Measurements from ENCODE around the gene PWWP2A.

DNA sequence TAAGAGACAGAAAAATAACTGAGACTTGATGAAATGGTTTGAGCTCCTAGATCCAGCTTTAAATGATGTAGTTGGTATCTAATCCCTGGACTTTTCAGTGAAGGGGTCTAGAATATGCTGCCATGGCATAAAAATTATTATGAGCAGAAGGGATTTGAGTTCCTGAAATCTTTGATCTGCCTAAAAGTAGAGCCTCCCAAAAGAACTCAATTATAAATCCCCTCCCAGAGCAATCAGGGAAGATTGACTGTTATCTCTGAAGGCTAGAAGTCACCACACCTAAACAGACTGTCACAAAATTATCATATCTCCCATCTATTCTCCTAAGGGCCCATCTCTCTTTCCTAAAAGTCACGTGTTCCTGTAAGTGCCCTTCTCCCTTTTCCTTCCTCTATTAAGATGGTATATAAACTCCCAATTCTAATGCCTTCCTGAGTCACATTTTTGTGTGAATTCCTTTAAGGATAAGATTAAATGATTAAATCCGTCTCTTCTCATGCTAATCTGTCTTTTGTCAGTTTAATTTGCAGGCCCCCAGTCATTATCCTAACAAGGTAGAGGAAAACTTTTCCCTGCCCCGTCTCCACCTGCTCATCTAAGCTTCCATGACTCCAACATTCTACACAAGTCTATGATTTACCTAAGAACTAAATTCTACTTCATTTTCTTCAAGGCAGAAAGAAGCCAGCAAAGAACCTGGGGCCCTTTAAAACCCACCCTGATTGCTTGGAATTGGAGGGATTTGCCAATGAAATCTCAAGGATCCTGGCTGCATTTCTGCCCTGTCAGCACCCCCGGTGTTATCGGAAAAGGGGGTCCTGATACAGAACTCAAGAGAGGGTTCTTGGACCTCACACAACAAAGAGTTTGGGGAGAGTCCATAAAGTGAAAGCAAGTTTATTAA, 47.1 kb upstream of the PWWP2A start:
- TF ChIP-seq, protein P1, sequence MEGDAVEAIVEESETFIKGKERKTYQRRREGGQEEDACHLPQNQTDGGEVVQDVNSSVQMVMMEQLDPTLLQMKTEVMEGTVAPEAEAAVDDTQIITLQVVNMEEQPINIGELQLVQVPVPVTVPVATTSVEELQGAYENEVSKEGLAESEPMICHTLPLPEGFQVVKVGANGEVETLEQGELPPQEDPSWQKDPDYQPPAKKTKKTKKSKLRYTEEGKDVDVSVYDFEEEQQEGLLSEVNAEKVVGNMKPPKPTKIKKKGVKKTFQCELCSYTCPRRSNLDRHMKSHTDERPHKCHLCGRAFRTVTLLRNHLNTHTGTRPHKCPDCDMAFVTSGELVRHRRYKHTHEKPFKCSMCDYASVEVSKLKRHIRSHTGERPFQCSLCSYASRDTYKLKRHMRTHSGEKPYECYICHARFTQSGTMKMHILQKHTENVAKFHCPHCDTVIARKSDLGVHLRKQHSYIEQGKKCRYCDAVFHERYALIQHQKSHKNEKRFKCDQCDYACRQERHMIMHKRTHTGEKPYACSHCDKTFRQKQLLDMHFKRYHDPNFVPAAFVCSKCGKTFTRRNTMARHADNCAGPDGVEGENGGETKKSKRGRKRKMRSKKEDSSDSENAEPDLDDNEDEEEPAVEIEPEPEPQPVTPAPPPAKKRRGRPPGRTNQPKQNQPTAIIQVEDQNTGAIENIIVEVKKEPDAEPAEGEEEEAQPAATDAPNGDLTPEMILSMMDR (conservative IDR thresholded peaks at IDR 0.05), result no peak
- TF ChIP-seq ZFX (IDR thresholded peaks at IDR 0.05), result no peak
